IPS-18a (cell line): ENCODE data around the gene FFAR3.

ENCODE experiments used
- H3K27ac ChIP-seq: one replicate; pipeline ENCODE4 v1.5.1; 2013; ENCODE audit warnings: low read length
- H3K27me3 ChIP-seq: one replicate; pipeline ENCODE4 v1.6.1; 2013; ENCODE audit warnings: mild to moderate bottlenecking, low read length; ENCODE audit not compliant: control insufficient read depth, insufficient read depth
- H3K36me3 ChIP-seq: one replicate; pipeline ENCODE4 v1.6.1; 2013; ENCODE audit warnings: low read depth, low read length; ENCODE audit not compliant: control insufficient read depth
- H3K4me1 ChIP-seq: one replicate; pipeline ENCODE4 v1.6.1; 2013; ENCODE audit warnings: low read depth, low read length; ENCODE audit not compliant: control insufficient read depth
- H3K4me3 ChIP-seq: one replicate; pipeline ENCODE4 v1.5.1; 2013; ENCODE audit warnings: low read length
- H3K9ac ChIP-seq: one replicate; pipeline ENCODE4 v1.6.1; 2013; ENCODE audit warnings: mild to moderate bottlenecking, low read length, moderate library complexity
- H3K9me3 ChIP-seq: one replicate; pipeline ENCODE4 v1.6.1; 2013; ENCODE audit warnings: low read depth, low read length; ENCODE audit not compliant: control insufficient read depth

FFAR3 gene, protein sequence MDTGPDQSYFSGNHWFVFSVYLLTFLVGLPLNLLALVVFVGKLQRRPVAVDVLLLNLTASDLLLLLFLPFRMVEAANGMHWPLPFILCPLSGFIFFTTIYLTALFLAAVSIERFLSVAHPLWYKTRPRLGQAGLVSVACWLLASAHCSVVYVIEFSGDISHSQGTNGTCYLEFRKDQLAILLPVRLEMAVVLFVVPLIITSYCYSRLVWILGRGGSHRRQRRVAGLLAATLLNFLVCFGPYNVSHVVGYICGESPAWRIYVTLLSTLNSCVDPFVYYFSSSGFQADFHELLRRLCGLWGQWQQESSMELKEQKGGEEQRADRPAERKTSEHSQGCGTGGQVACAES

GRCh38 chr19:35357867-35358573, at the start of gene FFAR3:
FFAR3 (plus strand) TSS chr19:35358460; CDS start chr19:35358891, 431 bp downstream.
- Histone ChIP-seq H3K9ac (no peak within 1 kb of the TSS), H3K27ac (no peak within 1 kb of the TSS), H3K4me1 (no peaks in the 10 kb centered on the region), H3K9me3 (no peaks in the 10 kb centered on the region), H3K36me3 (no peaks in the 10 kb centered on the region), H3K4me3 (no peak within 1 kb of the TSS), H3K27me3 (no peaks in the 10 kb centered on the region)

DNA sequence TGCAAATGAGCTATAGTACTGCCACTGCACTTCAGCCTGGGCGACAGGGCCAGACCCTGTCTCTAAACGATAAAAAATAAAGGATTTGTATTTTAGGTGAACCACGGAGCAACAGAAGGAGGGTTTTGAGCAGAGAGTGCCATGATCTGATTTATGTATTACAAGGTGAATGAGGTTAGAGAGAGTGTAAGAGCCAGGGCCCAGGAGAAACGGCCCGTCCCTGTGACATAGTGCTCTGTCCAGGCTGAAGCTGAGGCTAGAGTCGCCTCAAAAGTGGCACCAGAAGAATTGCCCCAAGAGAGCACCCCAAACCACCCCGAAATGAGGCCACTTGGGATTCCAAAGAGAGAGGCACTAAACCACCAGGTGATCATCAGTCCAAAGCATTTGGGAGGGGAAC, 49.4 kb upstream of the FFAR3 start:
- no peak overlapping the region for H3K27ac ChIP-seq
- H3K9ac ChIP-seq: no peak overlapping the region
- no peaks in the 10 kb centered on the region for H3K36me3 ChIP-seq
- H3K4me1 ChIP-seq: no peaks in the 10 kb centered on the region
- no peaks in the 10 kb centered on the region for H3K27me3 ChIP-seq
- no peaks in the 10 kb centered on the region for H3K9me3 ChIP-seq
- H3K4me3 ChIP-seq: no peak overlapping the region

- Histone ChIP-seq H3K4me1 (no peaks in the 10 kb centered on the region), H3K27me3 (no peaks in the 10 kb centered on the region), H3K27ac (no peak overlapping the region), H3K9me3 (no peaks in the 10 kb centered on the region), H3K36me3 (no peaks in the 10 kb centered on the region), H3K4me3 (no peak overlapping the region), H3K9ac (no peak overlapping the region)
Measured at GRCh38 chr19:35309481-35310279, 48.6 kb upstream of the FFAR3 start.

GRCh38 chr19:35310331-35310730, 47.9 kb upstream of the FFAR3 start:
- no peak overlapping the region for H3K4me3 ChIP-seq
- H3K27ac ChIP-seq: no peak overlapping the region
- no peaks in the 10 kb centered on the region for H3K27me3 ChIP-seq
- H3K4me1 ChIP-seq: no peaks in the 10 kb centered on the region
- H3K9ac ChIP-seq: no peak overlapping the region
- H3K36me3 ChIP-seq: no peaks in the 10 kb centered on the region
- no peaks in the 10 kb centered on the region for H3K9me3 ChIP-seq

GRCh38 chr19:35310811-35311465, 47.3 kb upstream of the FFAR3 start:
- Histone ChIP-seq H3K9me3 (no peaks in the 10 kb centered on the region), H3K9ac (no peak overlapping the region), H3K4me1 (no peaks in the 10 kb centered on the region), H3K27ac (no peak overlapping the region), H3K27me3 (no peaks in the 10 kb centered on the region), H3K4me3 (no peak overlapping the region), H3K36me3 (no peaks in the 10 kb centered on the region)

- Histone ChIP-seq H3K9ac (no peak overlapping the region), H3K27ac (no peak overlapping the region), H3K4me1 (no peaks in the 10 kb centered on the region), H3K9me3 (no peaks in the 10 kb centered on the region), H3K4me3 (no peak overlapping the region), H3K27me3 (no peaks in the 10 kb centered on the region), H3K36me3 (no peaks in the 10 kb centered on the region)
Measured at GRCh38 chr19:35311901-35312665, 46.2 kb upstream of the FFAR3 start.

DNA sequence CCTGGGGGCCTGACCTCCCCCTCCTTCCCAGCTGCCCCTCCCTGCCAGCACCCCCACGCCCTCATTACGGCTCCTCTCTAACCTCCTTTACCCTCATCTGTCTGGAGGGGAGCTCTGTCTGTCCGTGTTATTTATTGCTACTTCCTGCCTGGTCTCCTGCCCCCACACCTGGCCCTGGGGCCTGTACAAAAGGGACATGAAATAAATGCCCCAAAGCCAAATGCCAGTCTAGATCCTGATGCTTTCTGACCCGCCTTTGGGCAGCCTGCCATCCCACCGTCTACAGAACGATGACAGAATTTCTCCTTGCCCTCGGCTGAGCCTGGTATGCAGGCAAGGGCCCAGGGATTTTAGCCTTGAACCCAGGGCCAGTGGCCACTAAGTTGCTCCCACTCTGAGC, 44.7 kb upstream of the FFAR3 start:
- no peak overlapping the region for H3K4me3 ChIP-seq
- no peak overlapping the region for H3K27ac ChIP-seq
- no peak overlapping the region for H3K9ac ChIP-seq
- H3K4me1 ChIP-seq: no peaks in the 10 kb centered on the region
- no peaks in the 10 kb centered on the region for H3K27me3 ChIP-seq
- H3K36me3 ChIP-seq: no peaks in the 10 kb centered on the region
- H3K9me3 ChIP-seq: no peaks in the 10 kb centered on the region

DNA sequence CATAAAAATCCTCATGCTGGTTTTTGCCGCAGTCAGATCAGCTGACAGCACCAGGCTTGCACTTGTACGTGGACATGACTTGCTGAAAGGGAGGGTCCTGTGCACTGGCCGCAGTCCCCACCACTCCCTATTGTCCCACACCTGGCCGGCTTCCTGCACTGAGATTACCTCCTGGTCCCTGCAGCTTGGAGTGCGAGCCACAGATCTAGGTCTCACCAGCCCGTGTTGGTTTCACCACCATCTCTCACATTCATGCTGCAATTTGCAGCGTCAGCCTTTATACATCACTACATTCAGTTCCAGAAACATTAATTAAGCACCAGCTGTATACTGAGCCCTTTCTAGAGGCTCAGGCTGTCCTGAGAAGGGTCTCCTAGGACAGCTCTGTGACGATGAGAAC, 44.2 kb upstream of the FFAR3 start:
- no peaks in the 10 kb centered on the region for H3K27me3 ChIP-seq
- H3K9ac ChIP-seq: no peak overlapping the region
- H3K27ac ChIP-seq: no peak overlapping the region
- H3K9me3 ChIP-seq: no peaks in the 10 kb centered on the region
- no peak overlapping the region for H3K4me3 ChIP-seq
- no peaks in the 10 kb centered on the region for H3K4me1 ChIP-seq
- H3K36me3 ChIP-seq: no peaks in the 10 kb centered on the region

DNA sequence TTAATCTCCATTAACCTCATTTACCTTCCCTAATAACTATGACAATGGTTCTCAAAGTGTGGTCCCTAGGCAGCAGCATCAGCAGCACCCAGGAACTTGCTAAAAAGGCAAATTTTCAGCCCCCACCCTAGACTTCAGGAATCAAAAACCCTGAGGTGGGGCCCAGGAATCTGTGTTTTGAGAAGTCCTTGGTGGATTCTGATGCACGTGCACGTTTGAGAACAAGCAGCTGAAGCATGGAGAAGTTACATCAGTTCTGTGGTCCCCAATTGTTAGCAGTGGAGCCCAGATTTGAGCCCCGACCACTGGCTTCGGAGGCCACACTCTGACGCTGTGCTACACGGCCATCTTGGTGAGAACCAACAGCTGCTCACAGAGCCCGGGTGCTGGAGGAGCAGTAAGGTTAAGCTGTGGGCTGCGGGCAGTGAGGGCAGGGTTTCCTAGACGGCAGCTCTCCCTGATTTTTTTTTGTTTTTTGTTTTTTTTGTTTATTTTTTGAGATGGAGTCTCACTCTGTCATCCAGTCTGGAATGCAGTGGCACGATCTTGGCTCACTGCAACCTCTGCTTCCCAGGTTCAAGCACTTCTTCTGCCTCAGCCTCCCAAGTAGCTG, 43.3 kb upstream of the FFAR3 start:
- Histone ChIP-seq H3K4me3 (no peak overlapping the region), H3K36me3 (no peaks in the 10 kb centered on the region), H3K27ac (no peak overlapping the region), H3K9ac (no peak overlapping the region), H3K27me3 (no peaks in the 10 kb centered on the region), H3K9me3 (no peaks in the 10 kb centered on the region), H3K4me1 (no peaks in the 10 kb centered on the region)

DNA sequence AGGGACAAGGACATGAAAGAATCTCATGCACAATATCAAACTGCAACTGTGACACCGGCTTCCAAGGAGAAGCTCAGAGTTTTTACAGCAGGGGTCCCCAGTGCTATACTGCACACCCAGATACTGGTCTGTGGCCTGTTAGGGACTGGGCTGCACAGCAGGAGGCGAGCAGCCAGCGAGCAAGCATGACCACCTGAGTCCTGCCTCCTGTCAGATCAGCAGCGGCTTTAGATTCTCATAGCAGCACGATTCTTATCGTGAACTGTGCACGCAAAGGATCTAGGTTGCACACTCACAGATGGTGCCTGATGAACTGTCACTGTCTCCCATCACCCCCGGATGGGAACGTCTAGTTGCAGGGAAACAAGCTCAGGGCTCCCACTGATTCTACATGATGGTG, 42.4 kb upstream of the FFAR3 start:
- no peaks in the 10 kb centered on the region for H3K4me1 ChIP-seq
- no peak overlapping the region for H3K27ac ChIP-seq
- H3K9ac ChIP-seq: no peak overlapping the region
- H3K4me3 ChIP-seq: no peak overlapping the region
- no peaks in the 10 kb centered on the region for H3K36me3 ChIP-seq
- H3K27me3 ChIP-seq: no peaks in the 10 kb centered on the region
- H3K9me3 ChIP-seq: no peaks in the 10 kb centered on the region
